D721Med (cell line): ENCODE results near the gene DGKG.

Experiments
- DNase-seq: peaks from one replicate; pipeline ENCODE4 v3.0.0; 2011; ENCODE audit warnings: low spot score; ENCODE audit not compliant: insufficient read length
- FAIRE-seq: peaks from 2 replicates; lab custom pipeline; 2011; peaks lifted over from hg19 to GRCh38; lab: Jason Lieb, UNC
- CTCF ChIP-seq: IDR thresholded peaks from 2 replicates; pipeline ENCODE4 v1.5.1; 2012; ENCODE audit warnings: mild to moderate bottlenecking, control low read depth; ENCODE audit not compliant: insufficient read depth; ENCODE audit errors: missing control alignments

The DGKG gene

GRCh38 chr3:186255703-186256331, 106.2 kb downstream of the DGKG start:
- FAIRE-seq (no peak), DNase-seq (no peak)
- no peak for TF ChIP-seq CTCF

- DNase-seq, result no peak
- no peak for FAIRE-seq
- TF ChIP-seq CTCF, result no peak
Measured at GRCh38 chr3:186254676-186255650, 107.1 kb downstream of the DGKG start.

GRCh38 chr3:186251948-186252619, 110.0 kb downstream of the DGKG start:
- no peak for TF ChIP-seq CTCF
- DNase-seq, result no peak
- no peak for FAIRE-seq

GRCh38 chr3:186248850-186249249, 113.2 kb downstream of the DGKG start:
- FAIRE-seq (no peak), DNase-seq (no peak)
- no peak for TF ChIP-seq CTCF

- no peak for TF ChIP-seq CTCF
- FAIRE-seq (no peak), DNase-seq (no peak)
Measured at GRCh38 chr3:186247821-186248814, 113.9 kb downstream of the DGKG start.

- no peak for FAIRE-seq
- no peak for DNase-seq
- TF ChIP-seq CTCF, result no peak
Measured at GRCh38 chr3:186246941-186247340, 115.1 kb downstream of the DGKG start.
